ENCODE results near the gene ZIC4.

- TF ChIP-seq CTCF (IDR thresholded peaks at IDR 0.05) = no peak
- TF ChIP-seq POLR2A (IDR thresholded peaks at IDR 0.05) = no peak
These were observed 5.0 kb upstream of the ZIC4 start for GRCh38 chr3:147411238-147411814.

Data from heart left ventricle (tissue), 13 donors.